Endothelial cell of umbilical vein (primary cell): ENCODE measurements around the gene LAP3. TPM values are rescaled to one million over a fixed set of nuclear protein-coding genes. Genes with fewer than 3 reads are reported as not detected.

Source experiments
- BruUV-seq: library from RNA; stranded (reverse); fragments of 400-500 nt; replicated peaks from 2 replicates; lab custom pipeline; 2021; lab: Mats Ljungman, UMichigan
- CTCF ChIA-PET: fragments of 300-600, 350-600 bp; sonication (Branson Sonifier 250); formaldehyde crosslinking; loops from one replicate; lab custom pipeline; 2021; ENCODE audit warnings: antibody characterized with exemption, inconsistent platforms; lab: Charles Lee
- POLR2A ChIA-PET: fragments of 300-600, 350-600 bp; sonication (Branson Sonifier 250); formaldehyde crosslinking; loops from one replicate; lab custom pipeline; 2021; ENCODE audit warnings: antibody characterized with exemption, inconsistent platforms; lab: Charles Lee
- DNase-seq: peaks from one replicate; pipeline ENCODE4 v3.0.0-alpha.2; 2011; ENCODE audit warnings: low read depth, low spot score
- FAIRE-seq: peaks from 2 replicates; lab custom pipeline; 2011; peaks lifted over from hg19 to GRCh38; lab: Jason Lieb, UNC
- H2AFZ ChIP-seq: 2 replicates; pipeline ENCODE4 v1.6.0; 2012; ENCODE audit warnings: low read depth, low read length, control low read depth, inconsistent platforms
- H3K27ac ChIP-seq: 2 replicates; pipeline ENCODE4 v1.5.1; 2011; ENCODE audit warnings: low read depth, mild to moderate bottlenecking, control low read depth, low read length, moderate library complexity; ENCODE audit not compliant: insufficient read depth
- H3K27me3 ChIP-seq, 2 experiments: 2 replicates each; pipeline versions ENCODE4 v1.6.0 to v1.6.1; 2011; ENCODE audit warnings: low read length in 2 of 2, mixed read lengths in 1 of 2; ENCODE audit not compliant: control insufficient read depth in 2 of 2, insufficient read depth in 2 of 2
- H3K36me3 ChIP-seq, 2 experiments: 2 replicates in 1 of 2; 3 replicates in 1 of 2; pipeline ENCODE4 v1.5.1; 2011; ENCODE audit warnings: low read length in 2 of 2, mild to moderate bottlenecking in 1 of 2, moderate library complexity in 1 of 2; ENCODE audit not compliant: control insufficient read depth in 2 of 2, insufficient read depth in 2 of 2; ENCODE audit errors: extremely low read depth in 1 of 2
- H3K4me1 ChIP-seq: 3 replicates; pipeline ENCODE4 v1.5.1; 2011; ENCODE audit warnings: mild to moderate bottlenecking, low read length; ENCODE audit not compliant: control insufficient read depth, insufficient read depth; ENCODE audit errors: extremely low read depth
- H3K4me2 ChIP-seq: 2 replicates; pipeline ENCODE4 v1.6.1; 2011; ENCODE audit warnings: low read length, control low read depth, mixed read lengths; ENCODE audit not compliant: insufficient read depth
- H3K4me3 ChIP-seq, 3 experiments: fragments of 200-600 bp in 1 of 3; sonication (generic), shearing (Covaris generic) in 1 of 3; replicated peaks in 1 of 3; 2 replicates each; pipeline ENCODE4 v1.5.1; 2011 to 2016; ENCODE audit warnings: control low read depth in 3 of 3, low read length in 3 of 3, mild to moderate bottlenecking in 2 of 3, inconsistent platforms in 1 of 3, low read depth in 1 of 3, moderate library complexity in 1 of 3; ENCODE audit not compliant: insufficient read depth in 1 of 3
- H3K79me2 ChIP-seq: 2 replicates; pipeline ENCODE4 v1.6.0; 2012; ENCODE audit warnings: low read length, inconsistent platforms; ENCODE audit not compliant: control insufficient read depth, insufficient read depth
- H3K9ac ChIP-seq: replicated peaks from 2 replicates; pipeline ENCODE3; 2011; ENCODE audit warnings: low read length, control low read depth; ENCODE audit not compliant: insufficient read depth; ENCODE audit errors: extremely low read depth
- H3K9me1 ChIP-seq: replicated peaks from 3 replicates; pipeline ENCODE4 v1.6.0; 2011; ENCODE audit warnings: mild to moderate bottlenecking, low read length; ENCODE audit not compliant: control insufficient read depth, insufficient read depth; ENCODE audit errors: extremely low read depth
- H3K9me3 ChIP-seq: replicated peaks from 2 replicates; pipeline ENCODE4 v1.5.1; 2012; ENCODE audit warnings: low read length, inconsistent platforms; ENCODE audit not compliant: control insufficient read depth, insufficient read depth
- H4K20me1 ChIP-seq: replicated peaks from 2 replicates; pipeline ENCODE3; 2011; ENCODE audit warnings: mild to moderate bottlenecking, low read length; ENCODE audit not compliant: control insufficient read depth, insufficient read depth; ENCODE audit errors: extremely low read depth
- EZH2 ChIP-seq: IDR thresholded peaks from 2 replicates; pipeline ENCODE4 v1.6.1; 2012; ENCODE audit warnings: borderline replicate concordance, low read depth, mild to moderate bottlenecking, moderate library complexity, low read length, inconsistent platforms; ENCODE audit not compliant: severe bottlenecking
- FOS ChIP-seq: IDR thresholded peaks from 2 replicates; pipeline ENCODE4 v1.6.1; 2011; ENCODE audit warnings: mild to moderate bottlenecking, low read length, moderate library complexity, borderline replicate concordance; ENCODE audit not compliant: insufficient read depth
- GATA2 ChIP-seq: IDR thresholded peaks from 2 replicates; pipeline ENCODE4 v1.7.0; 2011; ENCODE audit warnings: low read depth, mild to moderate bottlenecking, moderate library complexity, mixed read lengths, low read length; ENCODE audit not compliant: insufficient read length, insufficient read depth
- JUN ChIP-seq: IDR thresholded peaks from 2 replicates; pipeline ENCODE4 v1.6.1; 2011; ENCODE audit warnings: borderline replicate concordance, low read depth; ENCODE audit not compliant: insufficient read length, insufficient read depth
- MYC ChIP-seq: IDR thresholded peaks from one replicate; pipeline ENCODE4 v1.6.1; 2011; ENCODE audit warnings: mild to moderate bottlenecking, low read depth, low read length
- POLR2A ChIP-seq: IDR thresholded peaks from 2 replicates; pipeline ENCODE4 v1.6.1; 2012; ENCODE audit warnings: low read depth, mild to moderate bottlenecking, control low read depth, low read length
- POLR2AphosphoS5 ChIP-seq: IDR thresholded peaks from 2 replicates; pipeline ENCODE4 v1.6.1; 2012; ENCODE audit warnings: low read depth, mild to moderate bottlenecking, control low read depth, low read length, moderate library complexity; ENCODE audit not compliant: insufficient read depth
- dilution Hi-C: fragments of 300-500 bp; cut with MboI; formaldehyde crosslinking; loops from one replicate; pipeline ENCODE4 v1.15.0; 2019; ENCODE audit warnings: low sequenced_read_pairs; ENCODE audit not compliant: extremely low pct_ligation_motif_present
- intact Hi-C: fragments of 100-400 bp; cut with micrococcal nuclease; formaldehyde crosslinking; loops from one replicate; pipeline ENCODE4 v1.10.0; 2022
- polyA plus RNA-seq, 4 experiments: library from polyadenylated mRNA; depleted of rRNA in 3 of 4; stranded (reverse) in 3 of 4; unstranded in 1 of 4; fragments of >200 nt; gene quantifications; 2 replicates each; pipeline versions ENCODE4 v1.2.1 to v1.2.3, GENCODE V29; 2011 to 2012; ENCODE audit warnings: missing spikeins in 1 of 4
- total RNA-seq: library from RNA; stranded (reverse); gene quantifications from 2 replicates; pipeline ENCODE4 v1.2.3, GENCODE V29; 2021
- TF ChIP-seq, protein P1 (sequence below), 2 donors: IDR thresholded peaks; 1 replicate in 1 of 2; 2 replicates in 1 of 2; pipeline ENCODE4 v1.5.1; 2011; ENCODE audit warnings: low read length in 2 of 2, mild to moderate bottlenecking in 2 of 2, moderate library complexity in 2 of 2, control low read depth in 1 of 2, inconsistent platforms in 1 of 2, low read depth in 1 of 2; ENCODE audit not compliant: insufficient read depth in 1 of 2; ENCODE audit errors: extremely low read depth in 1 of 2
- TF ChIP-seq, protein P2 (sequence below): IDR thresholded peaks from 2 replicates; pipeline ENCODE4 v1.6.1; 2011; ENCODE audit not compliant: insufficient read depth, insufficient read length

LAP3 gene
- total and polyA plus RNA-seq, 2 donors (not counting 3 experiments of a cell fraction or from before 2014, with no cell fraction given): 82.4 to 94.8 TPM

DNA sequence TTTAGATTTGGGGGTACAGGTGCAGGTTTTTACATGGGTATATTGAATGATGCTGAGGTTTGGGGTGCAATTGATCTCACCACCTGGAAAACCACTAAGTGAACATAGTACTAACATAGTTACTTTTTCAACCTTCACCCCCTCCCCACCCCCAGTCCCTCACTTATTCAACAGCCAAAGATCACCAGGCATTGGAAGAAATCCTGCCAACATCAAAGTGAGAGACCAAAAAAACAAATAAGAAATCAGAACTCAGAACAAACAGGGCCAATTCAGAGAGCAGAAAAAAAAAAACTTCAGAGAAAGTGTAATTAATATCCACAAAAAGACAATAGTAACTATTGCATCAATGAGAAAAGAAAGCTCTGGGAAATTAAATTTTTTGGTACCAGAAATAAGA, 20.5 kb upstream of the LAP3 start:
- no peaks in the 10 kb centered on the region for H3K4me1 ChIP-seq
- BruUV-seq: no TSS peak
- H3K27me3 ChIP-seq: peaks cover 9 to 11% of the 10 kb centered on the region in 2 experiments
- no peaks in the 10 kb centered on the region for H3K36me3 ChIP-seq
- intact Hi-C loops: no loop called here
- POLR2A ChIA-PET: no interaction called here
- H2AFZ ChIP-seq: no peak overlapping the region
- no peak overlapping the region for H3K4me2 ChIP-seq
- no peak overlapping the region for H3K9ac ChIP-seq
- H3K4me3 ChIP-seq: no peak overlapping the region
- no peaks in the 10 kb centered on the region for H3K79me2 ChIP-seq
- no peaks in the 10 kb centered on the region for H4K20me1 ChIP-seq
- CTCF ChIA-PET: no interaction called here
- dilution Hi-C loops: no loop called here
- DNase-seq: no peak
- no peak for TF ChIP-seq GATA2
- no peak for TF ChIP-seq POLR2AphosphoS5
- TF ChIP-seq, protein P1, sequence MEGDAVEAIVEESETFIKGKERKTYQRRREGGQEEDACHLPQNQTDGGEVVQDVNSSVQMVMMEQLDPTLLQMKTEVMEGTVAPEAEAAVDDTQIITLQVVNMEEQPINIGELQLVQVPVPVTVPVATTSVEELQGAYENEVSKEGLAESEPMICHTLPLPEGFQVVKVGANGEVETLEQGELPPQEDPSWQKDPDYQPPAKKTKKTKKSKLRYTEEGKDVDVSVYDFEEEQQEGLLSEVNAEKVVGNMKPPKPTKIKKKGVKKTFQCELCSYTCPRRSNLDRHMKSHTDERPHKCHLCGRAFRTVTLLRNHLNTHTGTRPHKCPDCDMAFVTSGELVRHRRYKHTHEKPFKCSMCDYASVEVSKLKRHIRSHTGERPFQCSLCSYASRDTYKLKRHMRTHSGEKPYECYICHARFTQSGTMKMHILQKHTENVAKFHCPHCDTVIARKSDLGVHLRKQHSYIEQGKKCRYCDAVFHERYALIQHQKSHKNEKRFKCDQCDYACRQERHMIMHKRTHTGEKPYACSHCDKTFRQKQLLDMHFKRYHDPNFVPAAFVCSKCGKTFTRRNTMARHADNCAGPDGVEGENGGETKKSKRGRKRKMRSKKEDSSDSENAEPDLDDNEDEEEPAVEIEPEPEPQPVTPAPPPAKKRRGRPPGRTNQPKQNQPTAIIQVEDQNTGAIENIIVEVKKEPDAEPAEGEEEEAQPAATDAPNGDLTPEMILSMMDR (IDR thresholded peaks at IDR 0.05; ENCODE audit: extremely low read depth in 1 of 2, insufficient read depth in 1 of 2, low read depth in 1 of 2, low read length in 2 of 2): no peak
- no peak for TF ChIP-seq POLR2A
- TF ChIP-seq EZH2: no peak
- TF ChIP-seq FOS: no peak
- no peak for TF ChIP-seq JUN
- TF ChIP-seq MYC: no peak
- TF ChIP-seq, protein P2, sequence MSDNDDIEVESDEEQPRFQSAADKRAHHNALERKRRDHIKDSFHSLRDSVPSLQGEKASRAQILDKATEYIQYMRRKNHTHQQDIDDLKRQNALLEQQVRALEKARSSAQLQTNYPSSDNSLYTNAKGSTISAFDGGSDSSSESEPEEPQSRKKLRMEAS: no peak
- no peaks in the 10 kb centered on the region for H3K9me1 ChIP-seq
- H3K27ac ChIP-seq: no peak overlapping the region
- no peaks in the 10 kb centered on the region for H3K9me3 ChIP-seq
- no peak for FAIRE-seq
